ENCODE measurements around the gene KRTAP10-10. TPM values are rescaled to one million over a fixed set of nuclear protein-coding genes. Genes with fewer than 3 reads are reported as not detected.

KRTAP10-10 gene
- total and polyA plus RNA-seq, 9 of the 15 experiments (the other 6 are each of a cell fraction or from before 2014, with no cell fraction given) = not detected

- DNase-seq (ENCODE audit: extremely low read depth in 1 of 4, low spot score in 3 of 4) = no peak
- in situ Hi-C loops (cut with MboI) = no loop called here
- WGBS (ENCODE audit: insufficient coverage, low coverage, missing lambda C conversion rate) = 1% methylated on average over 20 of the region's 20 CpGs
- Histone ChIP-seq H3K27ac (ENCODE audit: extremely low read depth, low read depth, low read length) (no peak overlapping the region), H3K9ac (ENCODE audit: insufficient read depth in 1 of 2, low read depth in 2 of 2, low read length in 2 of 2) (no peak overlapping the region), H3K9me3 (replicated peaks; ENCODE audit: control insufficient read depth, insufficient read depth, low read depth, low read length) (no peaks in the 10 kb centered on the region), H3K4me2 (ENCODE audit: insufficient read depth, low read length) (no peak overlapping the region), H3K9me1 (ENCODE audit: control insufficient read depth, insufficient read depth, low read length) (no peaks in the 10 kb centered on the region), H3K79me2 (ENCODE audit: control insufficient read depth, insufficient read depth, low read length) (no peaks in the 10 kb centered on the region), H3K27me3 (ENCODE audit: control insufficient read depth in 2 of 2, insufficient read depth in 2 of 2, low read length in 2 of 2) (peaks cover 13 to 74% of the 10 kb centered on the region in 2 experiments; a peak in 4 of 5 replicates), H3K4me1 (replicated peaks in 1 of 2; ENCODE audit: control insufficient read depth in 2 of 2, insufficient read depth in 2 of 2, low read length in 2 of 2) (peaks cover 0 to 6% of the 10 kb centered on the region in 2 experiments; a peak in 2 of 5 replicates), H2AFZ (ENCODE audit: low read depth, low read length) (no peak overlapping the region), H4K20me1 (replicated peaks; ENCODE audit: control insufficient read depth, insufficient read depth, low read length) (no peaks in the 10 kb centered on the region), H3K4me3 (no peak overlapping the region), H3K36me3 (ENCODE audit: control insufficient read depth, insufficient read depth, low read length) (no peaks in the 10 kb centered on the region)
- FAIRE-seq = no peak
- POLR2A ChIA-PET = interaction anchor here (0.6 to 1.2 kb wide), 4 partner anchors 13 to 1131 kb away, joined by 3 to 4 read pairs (median 4); partner anchors contain the start of genes KRTAP10-10 and KRTAP12-1
- ATAC-seq = no peak
- BruUV-seq (replicated peaks) = no TSS peak
- CTCF ChIA-PET (ENCODE audit: low intra/inter-chr PET ratio) = no interaction called here
- intact Hi-C loops (cut with micrococcal nuclease) = no loop called here
- TF ChIP-seq MEIS2 (IDR thresholded peaks at IDR 0.05; ENCODE audit: partially characterized antibody) (no peak), RCOR1 (IDR thresholded peaks at IDR 0.05; ENCODE audit: borderline replicate concordance in 1 of 2, low read depth in 2 of 2, low read length in 2 of 2) (no peak), PHTF2 (CRISPR knock-in tag; IDR thresholded peaks at IDR 0.05) (no peak), HMG20B (CRISPR knock-in tag; IDR thresholded peaks at IDR 0.05) (no peak), USF2 (CRISPR knock-in tag; IDR thresholded peaks at IDR 0.05) (peak; percentile 61), USF1 (CRISPR knock-in tag; IDR thresholded peaks at IDR 0.05) (peak; percentile 68), ZNF232 (CRISPR knock-in tag; IDR thresholded peaks at IDR 0.05) (no peak), VEZF1 (CRISPR knock-in tag; IDR thresholded peaks at IDR 0.05) (no peak), NR4A1 (CRISPR knock-in tag; IDR thresholded peaks at IDR 0.05) (no peak), NR4A1 (tag; IDR thresholded peaks at IDR 0.05) (no peak), NFRKB (IDR thresholded peaks at IDR 0.05; ENCODE audit: low read depth) (no peak), PCBP1 (IDR thresholded peaks at IDR 0.05; ENCODE audit: low read depth, low read length, poor library complexity, severe bottlenecking) (no peak), RAD51 (IDR thresholded peaks at IDR 0.05; ENCODE audit: borderline replicate concordance, low read depth) (peak; percentile 61; the same call in 1 of the 2 replicates), POLR2A (conservative IDR thresholded peaks at IDR 0.05) (no peak), SRSF7 (optimal IDR thresholded peaks at IDR 0.05; ENCODE audit: low read depth, low read length) (no peak), CEBPB (tag; IDR thresholded peaks at IDR 0.05) (0 out of 2 replicates have a peak, but pooled peaks have one; percentile 16)
Observed at GRCh38 chr21:44650265-44650972, 13.3 kb downstream of the KRTAP10-10 start.

All from K562 (cell line).